ENCODE data around the gene NHLRC4.

Gene NHLRC4

DNA sequence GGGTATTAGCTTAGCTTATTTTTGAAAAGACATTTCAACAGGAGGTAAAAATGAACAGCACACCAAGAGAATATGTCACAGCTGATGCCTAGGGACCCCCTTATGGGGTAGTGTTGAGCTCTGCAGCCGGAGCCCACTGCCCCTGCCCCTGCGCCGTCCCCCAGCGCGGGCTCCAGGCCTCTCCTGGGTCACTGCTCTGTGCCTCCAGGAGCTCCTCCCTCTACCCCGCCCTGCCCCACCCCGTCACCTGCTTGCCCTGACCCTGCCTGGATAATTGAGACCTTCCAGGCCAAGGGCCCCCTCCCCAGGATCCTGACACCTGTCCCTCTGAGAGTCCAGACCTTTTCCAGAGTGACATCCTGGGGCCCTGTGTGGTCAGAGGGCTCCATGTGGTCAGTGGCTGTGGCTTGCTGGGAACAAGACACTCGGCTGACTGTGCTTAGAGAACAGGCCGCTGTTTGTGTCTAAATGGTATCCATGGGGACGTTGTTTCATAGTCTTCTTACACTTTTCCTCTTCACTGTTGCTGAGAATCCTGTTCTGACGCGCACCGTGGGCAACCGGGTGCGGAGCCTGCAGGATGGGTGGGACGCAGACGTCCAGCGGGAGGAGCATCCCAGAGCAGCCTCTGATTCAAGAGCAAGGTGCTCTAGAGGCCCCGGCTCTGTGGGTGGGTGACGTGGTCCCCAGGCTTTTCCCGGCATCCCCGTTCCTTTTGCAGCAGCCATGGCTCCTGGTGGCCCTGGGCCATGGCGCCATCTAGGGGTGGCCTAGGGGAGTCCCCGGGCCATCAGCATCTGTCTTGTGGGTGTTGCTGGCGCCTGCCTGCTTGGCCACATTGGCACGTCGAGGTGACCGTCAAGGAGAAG, 43.9 kb downstream of the NHLRC4 start:
- peak; percentile 32 for TF ChIP-seq CTCF (conservative IDR thresholded peaks at IDR 0.05; ENCODE audit: low read length)
- DNase-seq (ENCODE audit: low read depth) = no peak
- H3K4me3 ChIP-seq (ENCODE audit: low read length) = no peak overlapping the region

GRCh38 chr16:615122-615521, 48.3 kb downstream of the NHLRC4 start:
- no peak for DNase-seq (ENCODE audit: low read depth)
- TF ChIP-seq CTCF (conservative IDR thresholded peaks at IDR 0.05; ENCODE audit: low read length) = no peak
- H3K4me3 ChIP-seq (ENCODE audit: low read length) = no peak overlapping the region

- no peak overlapping the region for H3K4me3 ChIP-seq (ENCODE audit: low read length)
- no peak for DNase-seq (ENCODE audit: low read depth)
- TF ChIP-seq CTCF (conservative IDR thresholded peaks at IDR 0.05; ENCODE audit: low read length) = no peak
These were observed 50.2 kb downstream of the NHLRC4 start for GRCh38 chr16:616733-617586.

DNA sequence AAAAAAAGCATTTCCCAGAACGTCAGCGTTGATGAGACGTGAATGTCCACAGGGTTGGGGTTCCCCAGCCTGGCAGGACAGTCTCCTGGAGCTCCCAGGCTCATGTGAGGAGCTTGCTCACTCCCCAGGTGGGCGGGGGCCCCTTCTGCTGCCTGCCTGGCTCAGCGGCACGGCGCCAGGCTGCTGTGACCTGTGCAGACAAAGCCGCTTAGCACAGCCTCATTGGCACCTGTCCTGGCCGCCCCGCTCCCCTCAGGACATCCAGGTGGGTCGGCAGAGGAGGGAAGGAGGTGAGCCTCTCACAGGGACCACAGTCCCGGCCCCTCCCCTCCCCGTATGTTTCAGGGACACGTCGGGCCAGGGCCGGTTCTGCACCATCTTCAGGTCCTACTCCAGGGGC, 51.0 kb downstream of the NHLRC4 start:
- no peak for DNase-seq (ENCODE audit: low read depth)
- no peak overlapping the region for H3K4me3 ChIP-seq (ENCODE audit: low read length)
- TF ChIP-seq CTCF (conservative IDR thresholded peaks at IDR 0.05; ENCODE audit: low read length) = no peak
